ENCODE data around the gene DSCAML1. TPM values are rescaled to one million over a fixed set of nuclear protein-coding genes. Genes with fewer than 3 reads are reported as not detected.

Gene DSCAML1
- total RNA-seq, 1 experiment from 2014 or later = 0.15 TPM

GRCh38 chr11:117414724-117415123 lies 382.3 kb downstream of the DSCAML1 start:
- Histone ChIP-seq H2AFZ (ENCODE audit: low read length) (no peak overlapping the region), H2BK5ac (ENCODE audit: insufficient read length, low read length) (no peak overlapping the region), H3K9ac (ENCODE audit: extremely low read depth, insufficient read length, low read length) (no peak overlapping the region), H2AK5ac (ENCODE audit: insufficient read length, low read length) (no peak overlapping the region), H3K4ac (ENCODE audit: low read depth, low read length) (no peak overlapping the region), H3K18ac (ENCODE audit: insufficient read length, low read depth, low read length) (no peak overlapping the region), H4K8ac (replicated peaks; ENCODE audit: insufficient read length, low read depth, low read length) (no peak overlapping the region), H3K79me1 (ENCODE audit: insufficient read depth, low read depth, low read length, poor library complexity, severe bottlenecking) (no peaks in the 10 kb centered on the region), H3K14ac (ENCODE audit: insufficient read depth, low read length) (no peak overlapping the region), H3K23me2 (ENCODE audit: insufficient read length, low read depth, low read length, poor library complexity, severe bottlenecking) (no peaks in the 10 kb centered on the region), H3K4me1 (ENCODE audit: insufficient read depth, low read length) (no peaks in the 10 kb centered on the region; the same call in 1 of the 2 replicates), H2BK120ac (ENCODE audit: low read depth, low read length, poor library complexity, severe bottlenecking) (no peak overlapping the region), H2BK12ac (ENCODE audit: insufficient read length, low read depth, low read length) (no peak overlapping the region), H3T11ph (ENCODE audit: low read length) (no peak overlapping the region), H3K79me2 (ENCODE audit: insufficient read depth, low read length) (no peaks in the 10 kb centered on the region), H3K4me2 (ENCODE audit: insufficient read depth, insufficient read length, low read length) (no peak overlapping the region), H3K56ac (ENCODE audit: insufficient read length, low read depth, low read length) (no peak overlapping the region), H3K23ac (ENCODE audit: insufficient read length, low read depth, low read length) (no peak overlapping the region), H3K27me3 (ENCODE audit: insufficient read depth, low read length) (no peaks in the 10 kb centered on the region), H2BK20ac (ENCODE audit: low read depth, low read length, poor library complexity, severe bottlenecking) (no peak overlapping the region), H3K27ac (ENCODE audit: insufficient read length, low read depth, low read length) (no peak overlapping the region), H4K91ac (ENCODE audit: insufficient read length, low read depth, low read length) (no peak overlapping the region), H4K5ac (ENCODE audit: insufficient read length, low read depth, low read length) (no peak overlapping the region), H3K9me3 (ENCODE audit: control insufficient read depth, low read depth, low read length) (no peaks in the 10 kb centered on the region), H4K20me1 (ENCODE audit: control insufficient read depth, insufficient read depth, insufficient read length) (no peaks in the 10 kb centered on the region), H2BK15ac (ENCODE audit: low read depth, low read length) (no peak overlapping the region)
- Mint-ChIP-seq H3K36me3 (ENCODE audit: insufficient read depth in 1 of 3, low read depth in 3 of 3) (peaks cover 3 to 4% (median 3%) of the 10 kb centered on the region in 3 experiments; a peak in 6 of 7 replicates), H3K27ac (no peak overlapping the region), H3K4me3 (no peak overlapping the region), H3K9me3 (no peaks in the 10 kb centered on the region), H3K27me3 (ENCODE audit: low read depth) (peaks cover 4% of the 10 kb centered on the region), H3K4me1 (peaks cover 17 to 20% of the 10 kb centered on the region in 2 experiments)
- no peak for TF ChIP-seq CTCF (conservative IDR thresholded peaks at IDR 0.05)
- DNase-seq = no peak
- WGBS (ENCODE audit: extremely low coverage, insufficient read length, low lambda C conversion rate) = no CpG with 5 or more reads among the region's 6 CpGs

Measured in H9 (cell line).